ENCODE results near the gene MIDN. TPM values are rescaled to one million over a fixed set of nuclear protein-coding genes. Genes with fewer than 3 reads are reported as not detected.

MIDN gene
- total and polyA plus RNA-seq, 2 of the 4 experiments (the other 2 are of a cell fraction) = 2.5 to 26.0 TPM

GRCh38 chr19:1256646-1257474 is 8.5 kb downstream of the MIDN start:
- BruUV-seq (replicated peaks) = no TSS peak
- peak overlapping the region; percentile 19; the same call in 1 of the 2 replicates for H3K14ac ChIP-seq (replicated peaks; ENCODE audit: low read depth, low read length)
- H3K27ac ChIP-seq (ENCODE audit: insufficient read depth, low read length) = peak overlapping the region; percentile 74
- no peaks in the 10 kb centered on the region for H3K27me3 ChIP-seq (ENCODE audit: control insufficient read depth, insufficient read depth, low read length)
- H2AK5ac ChIP-seq (ENCODE audit: low read depth, low read length) = no peak overlapping the region
- no peak overlapping the region for H4K5ac ChIP-seq (ENCODE audit: low read depth, low read length)
- peak overlapping the region; percentile 74 for H3K23ac ChIP-seq (ENCODE audit: low read depth, low read length)
- peak overlapping the region; percentile 53; the same call in 1 of the 2 replicates for H4K91ac ChIP-seq (ENCODE audit: insufficient read depth, low read depth, low read length)
- H3K36me3 ChIP-seq (ENCODE audit: control insufficient read depth, insufficient read depth, low read length) = peaks cover 59% of the 10 kb centered on the region
- in situ Hi-C loops (cut with MboI; ENCODE audit: low sequenced_read_pairs) = no loop called here
- H3K4me1 ChIP-seq (ENCODE audit: control insufficient read depth, insufficient read depth, low read length) = peaks cover 45% of the 10 kb centered on the region
- H2BK5ac ChIP-seq (ENCODE audit: low read depth, low read length, poor library complexity, severe bottlenecking) = peak overlapping the region; percentile 45
- H3K18ac ChIP-seq (ENCODE audit: low read depth, low read length) = no peak overlapping the region
- no peaks in the 10 kb centered on the region for H3K9me3 ChIP-seq (ENCODE audit: control insufficient read depth, insufficient read depth, low read length)
- intact Hi-C loops (cut with micrococcal nuclease) = no loop called here
- peaks cover 0 to 55% of the 10 kb centered on the region in 2 experiments; a peak in 2 of 4 replicates for H3K79me1 ChIP-seq (ENCODE audit: low read depth in 1 of 2, low read length in 2 of 2)
- POLR2A ChIA-PET (ENCODE audit: unreplicated experiment) = interaction anchor here (0.6 to 1.7 kb wide), 2 partner anchors 12 to 13 kb away, joined by 3 to 6 read pairs; partner anchors contain the start of gene CIRBP
- 84% methylated on average over 25 of the region's 46 CpGs; no CpG with 5 or more reads in 1 of the 2 experiments for WGBS, 2 experiments (ENCODE audit: extremely low coverage in 2 of 2, insufficient read length in 1 of 2)
- DNase-seq = no peak
- no peak for TF ChIP-seq RFX5 (IDR thresholded peaks at IDR 0.05; ENCODE audit: low read depth, low read length)
- no peak overlapping the region for H3K4me2 ChIP-seq (ENCODE audit: low read depth, low read length)
- H2AFZ ChIP-seq (replicated peaks; ENCODE audit: low read length, poor library complexity) = no peak overlapping the region
- no peak for ATAC-seq (ENCODE audit: low read depth)
- H3K4ac ChIP-seq (ENCODE audit: low read depth, low read length) = no peak overlapping the region; the same call in 1 of the 2 replicates
- H3K4me3 ChIP-seq (ENCODE audit: insufficient read depth, low read depth, low read length) = no peak overlapping the region
- H2BK120ac ChIP-seq (ENCODE audit: low read depth, low read length) = no peak overlapping the region
- 0 out of 2 replicates have a peak overlapping the region, but pooled peaks have one; percentile 13 for H3K9ac ChIP-seq (ENCODE audit: low read depth, low read length)
- H3K9me1 ChIP-seq (ENCODE audit: insufficient read depth, low read length) = peaks cover under 1% of the 10 kb centered on the region; the same call in 1 of the 2 replicates
- dilution Hi-C loops (cut with HindIII; ENCODE audit: low sequenced_read_pairs, unreplicated experiment) = no loop called here
- H3K56ac ChIP-seq (ENCODE audit: extremely low read depth, insufficient read depth, low read length) = no peak overlapping the region
- H2BK20ac ChIP-seq (ENCODE audit: low read depth, low read length) = no peak overlapping the region
- no peak overlapping the region for H2BK15ac ChIP-seq (ENCODE audit: low read depth, low read length)
- CTCF ChIA-PET = no interaction called here
- peaks cover 82% of the 10 kb centered on the region for H4K20me1 ChIP-seq (ENCODE audit: insufficient read depth, low read length)
- peak overlapping the region; percentile 83 for H2AK9ac ChIP-seq (replicated peaks; ENCODE audit: low read depth, low read length, poor library complexity)
- H4K8ac ChIP-seq (ENCODE audit: low read depth in 2 of 2, low read length in 2 of 2) = 0 out of 4 replicates have a peak overlapping the region, but pooled peaks of 1 of the 2 experiments have one; percentile 56
